K562 (cell line): ENCODE data around the gene TOR1AIP1. TPM values are rescaled to one million over a fixed set of nuclear protein-coding genes. Genes with fewer than 3 reads are reported as not detected.
A peak's percentile ranks its signal among the peaks of the same experiment; 100 is the strongest.

Experiments used
- CBX1 ChIP-seq: sonication (generic); IDR thresholded peaks from 2 replicates; pipeline ENCODE4 v1.6.1; 2016; ENCODE audit warnings: antibody characterized with exemption, low read depth, mild to moderate bottlenecking
- CREB3 ChIP-seq: fragments of 450-650 bp; conservative IDR thresholded peaks from 2 replicates; pipeline ENCODE4 v1.6.1; 2016; ENCODE audit warnings: missing genetic modification characterization, low read depth, mild to moderate bottlenecking, missing compliant biosample characterization, moderate library complexity
- CREM ChIP-seq: IDR thresholded peaks from 2 replicates; pipeline ENCODE4 v1.6.1; 2014; ENCODE audit warnings: antibody characterized with exemption, low read depth
- DLX4 ChIP-seq: fragments of 250-450 bp; sonication (Bioruptor Pico); IDR thresholded peaks from 2 replicates; pipeline ENCODE4 v1.6.1; 2021; ENCODE audit warnings: mild to moderate bottlenecking
- ERF ChIP-seq: fragments of 450-650 bp; formaldehyde crosslinking; IDR thresholded peaks from 2 replicates; pipeline ENCODE4 v1.4.0; 2020; ENCODE audit warnings: mild to moderate bottlenecking, mixed read lengths
- HMBOX1 ChIP-seq: sonication (generic); IDR thresholded peaks from 2 replicates; pipeline ENCODE4 v1.6.1; 2016
- HNRNPUL1 ChIP-seq: fragments of 200-400 bp; formaldehyde crosslinking; IDR thresholded peaks from 2 replicates; pipeline ENCODE4 v1.6.1; 2017; ENCODE audit warnings: low read length
- JUNB ChIP-seq: fragments of 450-650 bp; formaldehyde crosslinking; conservative IDR thresholded peaks from 2 replicates; pipeline ENCODE4 v1.4.0; 2020; ENCODE audit warnings: mild to moderate bottlenecking
- KLF1 ChIP-seq: fragments of 450-650 bp; IDR thresholded peaks from 2 replicates; pipeline ENCODE4 v1.6.1; 2016; ENCODE audit warnings: missing genetic modification characterization, missing compliant biosample characterization
- NR4A1 ChIP-seq, 2 experiments: fragments of 250-450 bp in 1 of 2; fragments of 450-650 bp in 1 of 2; sonication (Bioruptor Pico) in 1 of 2; IDR thresholded peaks; 2 replicates each; pipeline versions ENCODE4 v1.4.0 to v1.6.1; 2016 to 2020; ENCODE audit warnings: mild to moderate bottlenecking in 2 of 2, missing compliant biosample characterization in 1 of 2, missing genetic modification characterization in 1 of 2, moderate library complexity in 1 of 2
- PATZ1 ChIP-seq: fragments of 250-450 bp; sonication (Bioruptor Pico); IDR thresholded peaks from 2 replicates; pipeline ENCODE4 v1.5.0; 2020; ENCODE audit warnings: mild to moderate bottlenecking, borderline replicate concordance
- RB1 ChIP-seq: fragments of 450-650 bp; IDR thresholded peaks from 2 replicates; pipeline ENCODE4 v1.6.1; 2017; ENCODE audit warnings: low read depth, mild to moderate bottlenecking
- RFX7 ChIP-seq: fragments of 250-450 bp; sonication (Bioruptor Pico); IDR thresholded peaks from 2 replicates; pipeline ENCODE4 v1.5.1; 2021; ENCODE audit warnings: mild to moderate bottlenecking
- SFPQ ChIP-seq: fragments of 200-400 bp; formaldehyde crosslinking; IDR thresholded peaks from 2 replicates; pipeline ENCODE4 v1.6.1; 2017; ENCODE audit warnings: mild to moderate bottlenecking, low read depth, low read length, moderate library complexity
- ZBTB33 ChIP-seq: sonication (generic); formaldehyde crosslinking; IDR thresholded peaks from 2 replicates; pipeline ENCODE4 v1.8.1; 2023; ENCODE audit warnings: mild to moderate bottlenecking, missing genetic modification reagents
- ZNF717 ChIP-seq: fragments of 250-450 bp; sonication (Bioruptor Pico); IDR thresholded peaks from 2 replicates; pipeline ENCODE4 v1.5.0; 2021
- polyA plus RNA-seq, 8 experiments: library from polyadenylated mRNA; depleted of rRNA in 4 of 8; stranded (reverse) in 5 of 8; unstranded in 3 of 8; fragments of >200 nt; fragmentation: Nextera tagmentation in 2 of 8; fragmentation: Illumina TruSeq in 1 of 8; extraction: Ambion mirVana in 2 of 8; extraction: Trizol in 1 of 8; gene quantifications; 2 replicates each; pipeline versions ENCODE4 v1.2.1 to v1.2.3, GENCODE V29; 2011 to 2014; ENCODE audit warnings: inconsistent platforms in 1 of 8, missing spikeins in 1 of 8
- total RNA-seq, 7 experiments: library from RNA; depleted of rRNA in 6 of 7; stranded (reverse); fragments of >200 nt in 6 of 7; fragmentation: Illumina TruSeq in 2 of 7; extraction: Trizol in 2 of 7; gene quantifications; 2 replicates each; pipeline versions ENCODE4 v1.2.1 to v1.2.3, GENCODE V29; 2011 to 2021; ENCODE audit warnings: low replicate concordance in 1 of 7

The TOR1AIP1 gene
- total and polyA plus RNA-seq, 9 of the 15 experiments (the other 6 are each of a cell fraction or from before 2014, with no cell fraction given): 18.1 to 46.9 (median 35.5) TPM

GRCh38 chr1:179954493-179955286, 72.6 kb downstream of the TOR1AIP1 start, which contains the start of gene CEP350 (continued):
- TF ChIP-seq SFPQ (no peak), NR4A1 (CRISPR knock-in tag; IDR thresholded peaks at IDR 0.05) (no peak), NR4A1 (tag; IDR thresholded peaks at IDR 0.05) (peak; percentile 37; the same call in 1 of the 2 replicates), DLX4 (CRISPR knock-in tag) (no peak), ERF (no peak), ZBTB33 (CRISPR knock-in tag) (no peak), ZNF717 (CRISPR knock-in tag) (no peak), RFX7 (CRISPR knock-in tag) (no peak), HNRNPUL1 (no peak), KLF1 (0 out of 2 replicates have a peak, but pooled peaks have one; percentile 22), CBX1 (peak; percentile 78), PATZ1 (CRISPR knock-in tag) (no peak), CREB3 (tag) (no peak), HMBOX1 (peak; percentile 60; the same call in 1 of the 2 replicates), JUNB (CRISPR knock-in tag) (no peak), RB1 (peak; percentile 88), CREM (peak; percentile 93)
